Fibroblast of the aortic adventitia (primary cell): ENCODE results near the gene COPE. TPM values are rescaled to one million over a fixed set of nuclear protein-coding genes. Genes with fewer than 3 reads are reported as not detected.
"Not testable (repeated sequence)": the region's sequence is repeated elsewhere in the genome, so short reads cannot be mapped to it uniquely, and the experiment has no call there.

Experiments used
- DNase-seq: peaks from one replicate; pipeline ENCODE4 v3.0.0-alpha.2; 2010; ENCODE audit warnings: low read depth
- H3K4me3 ChIP-seq: 2 replicates; pipeline ENCODE4 v1.5.1; 2011; ENCODE audit warnings: low read depth, mild to moderate bottlenecking, control low read depth, low read length, moderate library complexity
- CTCF ChIP-seq: IDR thresholded peaks from 2 replicates; pipeline ENCODE4 v1.5.1; 2011; ENCODE audit warnings: mild to moderate bottlenecking, low read length, control low read depth, inconsistent platforms; ENCODE audit not compliant: insufficient read depth
- total RNA-seq: library from RNA; depleted of rRNA; stranded (reverse); fragments of >200 nt; gene quantifications from 2 replicates; pipeline ENCODE4 v1.2.3, GENCODE V29; 2012; ENCODE audit warnings: low replicate concordance

The COPE gene
- total RNA-seq, 1 donor, result 172 TPM

- DNase-seq, result no peak
- H3K4me3 ChIP-seq, result no peak overlapping the region
- no peak for TF ChIP-seq CTCF
Measured at GRCh38 chr19:18955042-18955441, 35.9 kb upstream of the COPE start.

- no peak overlapping the region for H3K4me3 ChIP-seq
- DNase-seq, result no peak
- TF ChIP-seq CTCF, result no peak
Measured at GRCh38 chr19:18954094-18954493, 34.9 kb upstream of the COPE start.

GRCh38 chr19:18952364-18953003, 33.3 kb upstream of the COPE start:
- H3K4me3 ChIP-seq, DNase-seq: not testable (repeated sequence)

GRCh38 chr19:18951721-18952281, 32.6 kb upstream of the COPE start:
- H3K4me3 ChIP-seq, result no peak overlapping the region
- TF ChIP-seq CTCF, result no peak
- peak; percentile 53 for DNase-seq

- H3K4me3 ChIP-seq, result no peak overlapping the region
- TF ChIP-seq CTCF, result no peak
- DNase-seq, result no peak
Measured at GRCh38 chr19:18949858-18950257, 30.7 kb upstream of the COPE start.

GRCh38 chr19:18948976-18949356, 29.8 kb upstream of the COPE start:
- no peak for DNase-seq
- H3K4me3 ChIP-seq, result no peak overlapping the region
- TF ChIP-seq CTCF, result no peak

- TF ChIP-seq CTCF, result no peak
- no peak for DNase-seq
Measured at GRCh38 chr19:18948075-18948975, 29.1 kb upstream of the COPE start.

More at GRCh38 chr19:18948075-18948975, 29.1 kb upstream of the COPE start:
- no peak overlapping the region for H3K4me3 ChIP-seq
